Measurements from ENCODE around the gene ATP8B1. TPM values are rescaled to one million over a fixed set of nuclear protein-coding genes. Genes with fewer than 3 reads are reported as not detected.

The ATP8B1 gene
- total RNA-seq, 1 experiment from 2014 or later, result 15.9 TPM

DNA sequence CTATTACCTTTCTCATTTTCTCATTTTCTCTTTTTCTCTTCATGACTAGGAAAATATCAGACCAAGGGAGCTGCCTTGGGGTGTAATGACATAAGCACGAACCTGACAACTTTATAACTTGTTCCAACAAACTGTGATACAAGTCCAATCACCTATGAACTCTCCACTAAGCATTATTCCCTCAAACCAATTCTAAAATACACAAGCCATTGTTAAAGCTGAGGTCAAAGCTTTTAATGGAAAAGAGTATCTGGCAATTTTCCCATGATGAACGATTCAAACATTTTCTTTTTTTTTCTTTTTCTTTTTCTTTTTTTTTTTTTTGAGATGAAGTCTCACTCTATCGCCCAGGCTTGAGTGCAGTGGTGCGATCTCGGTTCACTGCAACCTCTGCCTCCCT lies 133.1 kb downstream of the ATP8B1 start:
- no peak overlapping the region for H3K4me3 ChIP-seq (replicated peaks in 1 of 2; ENCODE audit: low read depth in 1 of 2, low read length in 2 of 2)
- H2AFZ ChIP-seq (ENCODE audit: low read depth, low read length, poor library complexity, severe bottlenecking), result no peak overlapping the region
- RAD21 ChIA-PET (ENCODE audit: low non-redundant PET in 1 of 2, low total read pairs in 2 of 2, uncharacterized antibody in 2 of 2, unreplicated experiment in 2 of 2), result no interaction called here
- H4K20me1 ChIP-seq (ENCODE audit: insufficient read depth), result no peaks in the 10 kb centered on the region
- H3K4me1 ChIP-seq (ENCODE audit: control insufficient read depth in 1 of 2, insufficient read depth in 2 of 2, low read length in 2 of 2), result no peaks in the 10 kb centered on the region
- H3K9ac ChIP-seq (ENCODE audit: low read length), result no peak overlapping the region
- no peak overlapping the region for H3K4me2 ChIP-seq (ENCODE audit: low read length)
- TF ChIP-seq, protein P1, sequence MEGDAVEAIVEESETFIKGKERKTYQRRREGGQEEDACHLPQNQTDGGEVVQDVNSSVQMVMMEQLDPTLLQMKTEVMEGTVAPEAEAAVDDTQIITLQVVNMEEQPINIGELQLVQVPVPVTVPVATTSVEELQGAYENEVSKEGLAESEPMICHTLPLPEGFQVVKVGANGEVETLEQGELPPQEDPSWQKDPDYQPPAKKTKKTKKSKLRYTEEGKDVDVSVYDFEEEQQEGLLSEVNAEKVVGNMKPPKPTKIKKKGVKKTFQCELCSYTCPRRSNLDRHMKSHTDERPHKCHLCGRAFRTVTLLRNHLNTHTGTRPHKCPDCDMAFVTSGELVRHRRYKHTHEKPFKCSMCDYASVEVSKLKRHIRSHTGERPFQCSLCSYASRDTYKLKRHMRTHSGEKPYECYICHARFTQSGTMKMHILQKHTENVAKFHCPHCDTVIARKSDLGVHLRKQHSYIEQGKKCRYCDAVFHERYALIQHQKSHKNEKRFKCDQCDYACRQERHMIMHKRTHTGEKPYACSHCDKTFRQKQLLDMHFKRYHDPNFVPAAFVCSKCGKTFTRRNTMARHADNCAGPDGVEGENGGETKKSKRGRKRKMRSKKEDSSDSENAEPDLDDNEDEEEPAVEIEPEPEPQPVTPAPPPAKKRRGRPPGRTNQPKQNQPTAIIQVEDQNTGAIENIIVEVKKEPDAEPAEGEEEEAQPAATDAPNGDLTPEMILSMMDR (IDR thresholded peaks at IDR 0.05 in 2 of 3, conservative IDR thresholded peaks at IDR 0.05 in 1 of 3; ENCODE audit: borderline replicate concordance in 1 of 3, insufficient read depth in 1 of 3, low read depth in 2 of 3, low read length in 2 of 3), result no peak
- TF ChIP-seq RAD21 (IDR thresholded peaks at IDR 0.05; ENCODE audit: low read depth) (no peak), ATF3 (IDR thresholded peaks at IDR 0.05) (no peak), JUND (IDR thresholded peaks at IDR 0.05) (no peak), TCF7L2 (IDR thresholded peaks at IDR 0.05; ENCODE audit: borderline replicate concordance, extremely low read depth, insufficient read depth, insufficient read length) (no peak), ZNF274 (IDR thresholded peaks at IDR 0.05; ENCODE audit: low read depth, low read length) (no peak)
- no peaks in the 10 kb centered on the region for H3K9me3 ChIP-seq (ENCODE audit: control insufficient read depth in 1 of 2, insufficient read depth in 1 of 2, low read depth in 1 of 2, low read length in 2 of 2)
- no peak overlapping the region for H3K27ac ChIP-seq (ENCODE audit: low read depth, low read length)
- H3K27me3 ChIP-seq (ENCODE audit: insufficient read depth, low read length), result no peaks in the 10 kb centered on the region
- H3K9me2 ChIP-seq (ENCODE audit: insufficient read depth), result no peaks in the 10 kb centered on the region
- POLR2A ChIA-PET, result no interaction called here
- ATAC-seq (no peak), DNase-seq (ENCODE audit: low read depth, low spot score) (no peak)
- BruUV-seq (replicated peaks), result no TSS peak
- intact Hi-C loops (cut with micrococcal nuclease), result no loop called here
- peaks cover 7% of the 10 kb centered on the region; the same call in 1 of the 2 replicates for H3K79me2 ChIP-seq (ENCODE audit: insufficient read depth, low read length)
- CTCF ChIA-PET, result no interaction called here
- H3K36me3 ChIP-seq (ENCODE audit: control insufficient read depth in 1 of 2, insufficient read depth in 2 of 2, low read length in 2 of 2), result peaks cover 2 to 9% of the 10 kb centered on the region in 2 experiments; a peak in 2 of 4 replicates

DNA sequence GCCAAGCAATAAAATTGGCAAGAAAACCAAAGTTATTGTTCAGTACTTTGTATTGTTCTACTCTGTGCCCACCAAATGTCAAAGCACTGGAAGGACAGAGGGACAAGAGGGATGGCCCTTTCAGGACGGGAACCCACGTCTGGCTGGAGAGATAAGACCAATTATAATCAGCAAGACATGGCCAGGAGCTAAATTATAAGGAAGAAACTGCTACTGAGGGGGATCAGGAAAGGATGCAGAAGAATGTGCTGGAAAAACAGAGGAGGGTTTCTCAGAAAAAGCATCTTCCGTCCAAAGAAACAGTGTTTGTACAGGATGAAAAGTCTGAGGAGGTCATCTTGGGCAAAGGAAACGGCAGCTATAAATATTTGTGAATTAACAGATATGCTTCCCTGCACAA lies 135.1 kb downstream of the ATP8B1 start:
- no peak overlapping the region for H3K27ac ChIP-seq (ENCODE audit: low read depth, low read length)
- RAD21 ChIA-PET (ENCODE audit: low non-redundant PET in 1 of 2, low total read pairs in 2 of 2, uncharacterized antibody in 2 of 2, unreplicated experiment in 2 of 2), result no interaction called here
- intact Hi-C loops (cut with micrococcal nuclease), result no loop called here
- no peak overlapping the region for H3K4me3 ChIP-seq (replicated peaks in 1 of 2; ENCODE audit: low read depth in 1 of 2, low read length in 2 of 2)
- no peaks in the 10 kb centered on the region for H3K4me1 ChIP-seq (ENCODE audit: control insufficient read depth in 1 of 2, insufficient read depth in 2 of 2, low read length in 2 of 2)
- H3K4me2 ChIP-seq (ENCODE audit: low read length), result no peak overlapping the region
- no peak overlapping the region for H3K9ac ChIP-seq (ENCODE audit: low read length)
- H3K79me2 ChIP-seq (ENCODE audit: insufficient read depth, low read length), result peaks cover 7% of the 10 kb centered on the region
- DNase-seq (ENCODE audit: low read depth, low spot score), result no peak
- CTCF ChIA-PET, result no interaction called here
- peaks cover 2 to 5% of the 10 kb centered on the region in 2 experiments; a peak in 2 of 4 replicates for H3K36me3 ChIP-seq (ENCODE audit: control insufficient read depth in 1 of 2, insufficient read depth in 2 of 2, low read length in 2 of 2)
- no peaks in the 10 kb centered on the region for H3K27me3 ChIP-seq (ENCODE audit: insufficient read depth, low read length)
- H3K9me3 ChIP-seq (ENCODE audit: control insufficient read depth in 1 of 2, insufficient read depth in 1 of 2, low read depth in 1 of 2, low read length in 2 of 2), result no peaks in the 10 kb centered on the region
- BruUV-seq (replicated peaks), result no TSS peak
- ATAC-seq, result no peak
- no peak overlapping the region for H2AFZ ChIP-seq (ENCODE audit: low read depth, low read length, poor library complexity, severe bottlenecking)
- no peaks in the 10 kb centered on the region for H3K9me2 ChIP-seq (ENCODE audit: insufficient read depth)
- H4K20me1 ChIP-seq (ENCODE audit: insufficient read depth), result no peaks in the 10 kb centered on the region
- POLR2A ChIA-PET, result no interaction called here
- TF ChIP-seq MAX (IDR thresholded peaks at IDR 0.05) (no peak), FOSL1 (IDR thresholded peaks at IDR 0.05; ENCODE audit: low read depth) (no peak), POLR2AphosphoS5 (IDR thresholded peaks at IDR 0.05; ENCODE audit: low read depth, low read length) (no peak), TCF7L2 (IDR thresholded peaks at IDR 0.05; ENCODE audit: borderline replicate concordance, extremely low read depth, insufficient read depth, insufficient read length) (no peak), RAD21 (IDR thresholded peaks at IDR 0.05; ENCODE audit: low read depth) (no peak), SRF (IDR thresholded peaks at IDR 0.05; ENCODE audit: low read depth) (no peak), CBX3 (IDR thresholded peaks at IDR 0.05; ENCODE audit: low read depth) (no peak), EZH2 (IDR thresholded peaks at IDR 0.05) (no peak), EGR1 (IDR thresholded peaks at IDR 0.05; ENCODE audit: low read depth) (no peak)
- TF ChIP-seq, protein P2, sequence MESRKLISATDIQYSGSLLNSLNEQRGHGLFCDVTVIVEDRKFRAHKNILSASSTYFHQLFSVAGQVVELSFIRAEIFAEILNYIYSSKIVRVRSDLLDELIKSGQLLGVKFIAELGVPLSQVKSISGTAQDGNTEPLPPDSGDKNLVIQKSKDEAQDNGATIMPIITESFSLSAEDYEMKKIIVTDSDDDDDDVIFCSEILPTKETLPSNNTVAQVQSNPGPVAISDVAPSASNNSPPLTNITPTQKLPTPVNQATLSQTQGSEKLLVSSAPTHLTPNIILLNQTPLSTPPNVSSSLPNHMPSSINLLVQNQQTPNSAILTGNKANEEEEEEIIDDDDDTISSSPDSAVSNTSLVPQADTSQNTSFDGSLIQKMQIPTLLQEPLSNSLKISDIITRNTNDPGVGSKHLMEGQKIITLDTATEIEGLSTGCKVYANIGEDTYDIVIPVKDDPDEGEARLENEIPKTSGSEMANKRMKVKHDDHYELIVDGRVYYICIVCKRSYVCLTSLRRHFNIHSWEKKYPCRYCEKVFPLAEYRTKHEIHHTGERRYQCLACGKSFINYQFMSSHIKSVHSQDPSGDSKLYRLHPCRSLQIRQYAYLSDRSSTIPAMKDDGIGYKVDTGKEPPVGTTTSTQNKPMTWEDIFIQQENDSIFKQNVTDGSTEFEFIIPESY (IDR thresholded peaks at IDR 0.05; ENCODE audit: extremely low read depth, insufficient replicate concordance, low read length), result no peak

Data from HCT116 (cell line).